IMR-90 (cell line): ENCODE measurements around the gene THYN1. TPM values are rescaled to one million over a fixed set of nuclear protein-coding genes. Genes with fewer than 3 reads are reported as not detected.

Source experiments
- ATAC-seq: fragments of 200-7000 bp; cut with Tn5 transposase; 2 replicates; pipeline ENCODE4 v1.9.1; 2020; ENCODE audit warnings: low read depth, mild to moderate bottlenecking, moderate library complexity
- BruUV-seq: library from RNA; stranded (reverse); fragments of 400-500 nt; replicated peaks from 2 replicates; lab custom pipeline; 2021; lab: Mats Ljungman, UMichigan
- CTCF ChIA-PET: fragments of 300-600 bp; formaldehyde crosslinking; extraction: SDS; loops from one replicate; lab custom pipeline; 2021; ENCODE audit warnings: antibody characterized with exemption; lab: Yijun Ruan, JAX
- POLR2A ChIA-PET: fragments of 300-600 bp; sonication (Branson Sonifier 250); formaldehyde crosslinking; loops from one replicate; lab custom pipeline; 2022; ENCODE audit warnings: antibody characterized with exemption; ENCODE audit not compliant: unreplicated experiment; lab: Charles Lee
- DNase-seq: peaks from one replicate; pipeline ENCODE4 v3.0.0; 2013
- H2AFZ ChIP-seq: replicated peaks from 2 replicates; pipeline ENCODE3; 2013; ENCODE audit warnings: low read length, mild to moderate bottlenecking; ENCODE audit not compliant: poor library complexity
- H2AK5ac ChIP-seq: 2 replicates; pipeline ENCODE4 v1.6.1; 2013; ENCODE audit warnings: low read depth, low read length, inconsistent platforms
- H2AK9ac ChIP-seq: replicated peaks from 2 replicates; pipeline ENCODE3; 2013; ENCODE audit warnings: mild to moderate bottlenecking, low read depth, low read length, moderate library complexity; ENCODE audit not compliant: poor library complexity
- H2BK120ac ChIP-seq: 2 replicates; pipeline ENCODE4 v1.6.1; 2013; ENCODE audit warnings: low read depth, low read length, inconsistent platforms
- H2BK15ac ChIP-seq: 3 replicates; pipeline ENCODE4 v1.6.1; 2013; ENCODE audit warnings: low read depth, low read length, inconsistent platforms
- H2BK20ac ChIP-seq: 2 replicates; pipeline ENCODE4 v1.6.1; 2013; ENCODE audit warnings: low read depth, mild to moderate bottlenecking, inconsistent platforms, low read length, moderate library complexity
- H2BK5ac ChIP-seq: 2 replicates; pipeline ENCODE4 v1.6.1; 2013; ENCODE audit warnings: mild to moderate bottlenecking, low read depth, low read length, inconsistent platforms; ENCODE audit not compliant: poor library complexity, severe bottlenecking
- H3K14ac ChIP-seq: replicated peaks from 2 replicates; pipeline ENCODE4 v1.6.1; 2013; ENCODE audit warnings: low read depth, low read length, inconsistent platforms
- H3K18ac ChIP-seq: 2 replicates; pipeline ENCODE4 v1.6.1; 2013; ENCODE audit warnings: low read depth, low read length, control low read depth
- H3K23ac ChIP-seq: 2 replicates; pipeline ENCODE4 v1.6.1; 2013; ENCODE audit warnings: low read depth, low read length, inconsistent platforms
- H3K27ac ChIP-seq: 2 replicates; pipeline ENCODE4 v1.5.1; 2013; ENCODE audit warnings: mild to moderate bottlenecking, control low read depth, low read length; ENCODE audit not compliant: insufficient read depth
- H3K27me3 ChIP-seq: 2 replicates; pipeline ENCODE4 v1.6.1; 2013; ENCODE audit warnings: low read length; ENCODE audit not compliant: control insufficient read depth, insufficient read depth
- H3K36me3 ChIP-seq: 2 replicates; pipeline ENCODE4 v1.6.1; 2013; ENCODE audit warnings: low read length, mixed read lengths; ENCODE audit not compliant: control insufficient read depth, insufficient read depth
- H3K4ac ChIP-seq: 2 replicates; pipeline ENCODE4 v1.6.1; 2013; ENCODE audit warnings: low read depth, low read length, inconsistent platforms
- H3K4me1 ChIP-seq: 2 replicates; pipeline ENCODE4 v1.6.1; 2013; ENCODE audit warnings: low read length, mixed read lengths; ENCODE audit not compliant: control insufficient read depth, insufficient read depth
- H3K4me2 ChIP-seq: 2 replicates; pipeline ENCODE4 v1.6.1; 2013; ENCODE audit warnings: low read depth, mild to moderate bottlenecking, control low read depth, low read length, moderate library complexity
- H3K4me3 ChIP-seq: 2 replicates; pipeline ENCODE4 v1.5.1; 2013; ENCODE audit warnings: low read depth, mild to moderate bottlenecking, control low read depth, low read length, moderate library complexity; ENCODE audit not compliant: insufficient read depth
- H3K56ac ChIP-seq: 2 replicates; pipeline ENCODE4 v1.6.1; 2013; ENCODE audit warnings: low read length, inconsistent platforms; ENCODE audit not compliant: insufficient read depth; ENCODE audit errors: extremely low read depth
- H3K79me1 ChIP-seq, 2 experiments: 2 replicates each; pipeline ENCODE4 v1.6.1; 2013; ENCODE audit warnings: low read length in 2 of 2, inconsistent platforms in 1 of 2, low read depth in 1 of 2
- H3K9ac ChIP-seq: 2 replicates; pipeline ENCODE4 v1.6.1; 2013; ENCODE audit warnings: low read depth, low read length, control low read depth
- H3K9me1 ChIP-seq: 2 replicates; pipeline ENCODE4 v1.6.1; 2013; ENCODE audit warnings: low read length, inconsistent platforms; ENCODE audit not compliant: insufficient read depth
- H3K9me3 ChIP-seq: 2 replicates; pipeline ENCODE4 v1.6.1; 2013; ENCODE audit warnings: low read length; ENCODE audit not compliant: control insufficient read depth, insufficient read depth
- H4K20me1 ChIP-seq: 2 replicates; pipeline ENCODE4 v1.6.1; 2013; ENCODE audit warnings: low read length, inconsistent platforms; ENCODE audit not compliant: insufficient read depth
- H4K5ac ChIP-seq: 2 replicates; pipeline ENCODE4 v1.6.1; 2013; ENCODE audit warnings: mild to moderate bottlenecking, low read depth, low read length, control low read depth
- H4K8ac ChIP-seq, 2 experiments: 2 replicates each; pipeline ENCODE4 v1.6.1; 2013; ENCODE audit warnings: low read depth in 2 of 2, low read length in 2 of 2, control low read depth in 1 of 2, inconsistent platforms in 1 of 2
- H4K91ac ChIP-seq: 2 replicates; pipeline ENCODE4 v1.6.1; 2013; ENCODE audit warnings: low read depth, low read length, inconsistent platforms; ENCODE audit not compliant: insufficient read depth
- FOS ChIP-seq: fragments of 150-350 bp; IDR thresholded peaks from 2 replicates; pipeline ENCODE4 v1.6.1; 2016; ENCODE audit warnings: low read depth, low read length
- MAFK ChIP-seq: IDR thresholded peaks from 2 replicates; pipeline ENCODE4 v1.6.1; 2012; ENCODE audit warnings: low read depth, low read length, improper control_type of control experiment
- NFE2L2 ChIP-seq: fragments of 150-350 bp; IDR thresholded peaks from 2 replicates; pipeline ENCODE4 v1.6.1; 2016; ENCODE audit warnings: low read depth, mild to moderate bottlenecking, low read length
- POLR2A ChIP-seq: IDR thresholded peaks from 2 replicates; pipeline ENCODE4 v1.6.1; 2012; ENCODE audit warnings: mild to moderate bottlenecking, low read depth, low read length
- RAD21 ChIP-seq: IDR thresholded peaks from 2 replicates; pipeline ENCODE4 v1.6.1; 2012; ENCODE audit warnings: low read length, improper control_type of control experiment
- RCOR1 ChIP-seq: IDR thresholded peaks from 2 replicates; pipeline ENCODE4 v1.6.1; 2012; ENCODE audit warnings: mild to moderate bottlenecking, low read length, improper control_type of control experiment; ENCODE audit not compliant: insufficient replicate concordance
- WGBS, 2 experiments: methylation state at CpG; one replicate each; pipeline versions ENCODE4 v1.1.5 to v1.1.7; 2013; ENCODE audit warnings: missing lambda C conversion rate in 2 of 2; ENCODE audit not compliant: insufficient read length in 1 of 2; ENCODE audit errors: extremely low coverage in 2 of 2; 5-methylcytosine and 5-hydroxymethylcytosine counted together
- dilution Hi-C: fragments of 300-500 bp; cut with HindIII; formaldehyde crosslinking; loops from one replicate; pipeline ENCODE4 v1.14.3; 2018; ENCODE audit warnings: low sequenced_read_pairs; ENCODE audit not compliant: unreplicated experiment
- in situ Hi-C: fragments of 300-500 bp; cut with MboI; formaldehyde crosslinking; loops from 3 replicates; pipeline ENCODE4 v1.14.3; 2019; ENCODE audit warnings: low sequenced_read_pairs, inconsistent platforms, mixed read lengths
- intact Hi-C: fragments of 100-400 bp; cut with micrococcal nuclease; formaldehyde crosslinking; loops from 2 replicates; pipeline ENCODE4 v1.10.0; 2022
- polyA plus RNA-seq, 3 experiments: library from polyadenylated mRNA; depleted of rRNA; stranded (reverse); fragments of >200 nt; gene quantifications; 2 replicates each; pipeline ENCODE4 v1.2.3, GENCODE V29; 2012; ENCODE audit warnings: low replicate concordance in 1 of 3
- total RNA-seq: library from RNA; depleted of rRNA; stranded (reverse); fragments of >200 nt; gene quantifications from 2 replicates; pipeline ENCODE4 v1.2.3, GENCODE V29; 2012
- TF ChIP-seq, protein P1 (sequence below): conservative IDR thresholded peaks from 2 replicates; pipeline ENCODE4 v1.5.1; 2012; ENCODE audit warnings: mild to moderate bottlenecking, low read depth, low read length, improper control_type of control experiment

The THYN1 gene
- total and polyA plus RNA-seq, 2 of the 4 experiments (the other 2 are of a cell fraction), result 43.1 to 72.1 TPM

DNA sequence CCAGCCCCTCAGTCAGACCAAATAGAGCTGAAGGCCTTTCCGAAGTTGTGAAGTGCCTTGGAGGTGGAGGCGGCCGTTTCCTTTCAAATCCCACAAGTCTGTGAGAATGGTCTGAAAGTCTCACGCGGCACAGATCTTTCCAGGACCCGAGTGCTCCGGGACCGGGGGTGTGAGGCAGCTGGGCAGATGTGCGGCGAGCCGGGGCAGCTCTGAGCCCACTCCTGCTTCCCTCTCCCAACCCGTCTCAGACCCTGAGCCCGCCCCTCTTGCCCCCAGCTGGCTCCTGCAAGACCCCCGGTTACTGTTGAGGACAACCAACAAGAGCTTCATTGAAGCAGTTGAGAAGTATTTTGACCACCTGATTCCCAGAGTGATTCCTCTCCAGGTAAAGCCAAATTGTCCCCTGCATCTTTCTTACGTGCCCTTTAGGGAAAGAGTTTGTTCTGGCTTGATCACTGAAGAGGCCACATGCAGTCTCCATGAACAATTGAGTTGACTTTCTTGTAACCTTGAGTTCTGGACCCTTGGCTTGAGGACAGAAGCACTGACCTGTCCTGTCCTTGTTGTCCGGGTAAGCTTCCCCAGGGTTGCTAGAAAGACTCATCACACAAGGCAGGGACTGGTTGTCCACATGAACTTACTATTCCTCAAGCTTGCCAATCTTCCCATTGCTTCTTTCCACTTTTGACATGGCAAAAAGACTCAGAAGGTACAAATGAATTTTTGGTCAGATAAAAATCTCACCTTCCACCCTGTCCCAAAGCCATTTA, 30.5 kb upstream of the THYN1 start:
- intact Hi-C loops, result no loop called here
- H3K9me3 ChIP-seq, result no peaks in the 10 kb centered on the region; the same call in 1 of the 2 replicates
- H4K8ac ChIP-seq, result no peak overlapping the region
- no peak overlapping the region for H2AFZ ChIP-seq
- H3K9ac ChIP-seq, result no peak overlapping the region
- no peak overlapping the region for H2AK5ac ChIP-seq
- TF ChIP-seq FOS, result no peak
- no peak for TF ChIP-seq POLR2A
- TF ChIP-seq MAFK, result no peak
- TF ChIP-seq, protein P1, sequence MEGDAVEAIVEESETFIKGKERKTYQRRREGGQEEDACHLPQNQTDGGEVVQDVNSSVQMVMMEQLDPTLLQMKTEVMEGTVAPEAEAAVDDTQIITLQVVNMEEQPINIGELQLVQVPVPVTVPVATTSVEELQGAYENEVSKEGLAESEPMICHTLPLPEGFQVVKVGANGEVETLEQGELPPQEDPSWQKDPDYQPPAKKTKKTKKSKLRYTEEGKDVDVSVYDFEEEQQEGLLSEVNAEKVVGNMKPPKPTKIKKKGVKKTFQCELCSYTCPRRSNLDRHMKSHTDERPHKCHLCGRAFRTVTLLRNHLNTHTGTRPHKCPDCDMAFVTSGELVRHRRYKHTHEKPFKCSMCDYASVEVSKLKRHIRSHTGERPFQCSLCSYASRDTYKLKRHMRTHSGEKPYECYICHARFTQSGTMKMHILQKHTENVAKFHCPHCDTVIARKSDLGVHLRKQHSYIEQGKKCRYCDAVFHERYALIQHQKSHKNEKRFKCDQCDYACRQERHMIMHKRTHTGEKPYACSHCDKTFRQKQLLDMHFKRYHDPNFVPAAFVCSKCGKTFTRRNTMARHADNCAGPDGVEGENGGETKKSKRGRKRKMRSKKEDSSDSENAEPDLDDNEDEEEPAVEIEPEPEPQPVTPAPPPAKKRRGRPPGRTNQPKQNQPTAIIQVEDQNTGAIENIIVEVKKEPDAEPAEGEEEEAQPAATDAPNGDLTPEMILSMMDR, result no peak
- no peak for TF ChIP-seq NFE2L2
- TF ChIP-seq RAD21, result no peak
- TF ChIP-seq RCOR1, result no peak
- H3K27me3 ChIP-seq, result peaks cover 3% of the 10 kb centered on the region
- H3K4me3 ChIP-seq, result no peak overlapping the region
- H2AK9ac ChIP-seq, result no peak overlapping the region
- H4K20me1 ChIP-seq, result no peaks in the 10 kb centered on the region
- ChIA-PET POLR2A (no interaction called here), CTCF (no interaction called here)
- H3K36me3 ChIP-seq, result no peaks in the 10 kb centered on the region
- dilution Hi-C loops, result no loop called here
- in situ Hi-C loops, result no loop called here
- BruUV-seq, result no TSS peak
- H4K5ac ChIP-seq, result no peak overlapping the region
- DNase-seq (no peak), ATAC-seq (no peak)
- no peaks in the 10 kb centered on the region for H3K4me1 ChIP-seq
- no peak overlapping the region for H3K23ac ChIP-seq
- no peak overlapping the region for H4K91ac ChIP-seq
- H2BK120ac ChIP-seq, result no peak overlapping the region
- H3K18ac ChIP-seq, result no peak overlapping the region
- H2BK15ac ChIP-seq, result no peak overlapping the region
- no peak overlapping the region for H2BK5ac ChIP-seq
- WGBS, 2 experiments, result 70% methylated on average over 2 of the region's 16 CpGs; no CpG with 5 or more reads in 1 of the 2 experiments
- no peak overlapping the region for H2BK20ac ChIP-seq
- H3K4me2 ChIP-seq, result no peak overlapping the region
- no peak overlapping the region for H3K27ac ChIP-seq
- no peak overlapping the region for H3K4ac ChIP-seq
- H3K79me1 ChIP-seq, result no peaks in the 10 kb centered on the region
- no peak overlapping the region for H3K56ac ChIP-seq
- no peak overlapping the region for H3K14ac ChIP-seq
- H3K9me1 ChIP-seq, result no peaks in the 10 kb centered on the region
